ENCODE measurements around the gene POLR3GL. TPM values are rescaled to one million over a fixed set of nuclear protein-coding genes. Genes with fewer than 3 reads are reported as not detected.
"Not testable (repeated sequence)": the region's sequence is repeated elsewhere in the genome, so short reads cannot be mapped to it uniquely, and the experiment has no call there.

The POLR3GL gene
- 10 to 100 TPM; 12.8 to 13.7 TPM for polyA plus RNA-seq

- no peaks in the 10 kb centered on the region for H3K27me3 ChIP-seq (ENCODE audit: control insufficient read depth in 1 of 2, insufficient read depth in 2 of 2, low read length in 2 of 2)
- H3K9me3 ChIP-seq (ENCODE audit: control insufficient read depth in 2 of 2, insufficient read depth in 1 of 2, low read depth in 1 of 2, low read length in 1 of 2) = no peaks in the 10 kb centered on the region
- H3K36me3 ChIP-seq (ENCODE audit: control insufficient read depth in 2 of 2, insufficient read depth in 2 of 2, low read length in 1 of 2) = peaks cover 0 to 3% of the 10 kb centered on the region in 2 donors
- H3K4me3 ChIP-seq (ENCODE audit: low read depth in 1 of 2, low read length in 2 of 2) = peak within 1 kb of the TSS; percentile 64 to 74
- peaks cover 7 to 23% of the 10 kb centered on the region in 2 donors for H3K4me1 ChIP-seq (ENCODE audit: control insufficient read depth in 2 of 2, insufficient read depth in 2 of 2, low read length in 1 of 2)
- H3K27ac ChIP-seq (ENCODE audit: low read depth in 2 of 2, low read length in 1 of 2) = peak within 1 kb of the TSS; percentile 88 to 98
- WGBS, 2 donors = 0 to 1% methylated on average over 37 of the region's 37 CpGs
These were observed at the start of gene POLR3GL, which contains the start of gene ANKRD34A for GRCh38 chr1:145964328-145965118. Gene POLR3GL, plus strand, starts transcription at chr1:145964690. Its CDS starts 10,176 bp downstream, at chr1:145974866. Gene ANKRD34A, minus strand, starts transcription at chr1:145964575. Its CDS starts 2,816 bp downstream, at chr1:145961759.

- Histone ChIP-seq H3K4me3 (ENCODE audit: low read depth in 1 of 2, low read length in 2 of 2) (no peak overlapping the region), H3K27ac (ENCODE audit: low read depth in 2 of 2, low read length in 1 of 2) (no peak overlapping the region), H3K4me1 (ENCODE audit: control insufficient read depth in 2 of 2, insufficient read depth in 2 of 2, low read length in 1 of 2) (peaks cover 0 to 16% of the 10 kb centered on the region in 2 donors), H3K9me3 (ENCODE audit: control insufficient read depth in 2 of 2, insufficient read depth in 1 of 2, low read depth in 1 of 2, low read length in 1 of 2) (no peaks in the 10 kb centered on the region), H3K36me3 (ENCODE audit: control insufficient read depth in 2 of 2, insufficient read depth in 2 of 2, low read length in 1 of 2) (peaks cover 3 to 6% of the 10 kb centered on the region in 2 donors), H3K27me3 (ENCODE audit: control insufficient read depth in 1 of 2, insufficient read depth in 2 of 2, low read length in 2 of 2) (no peaks in the 10 kb centered on the region)
- 65 to 70% methylated on average over 5 of the region's 5 CpGs for WGBS, 2 donors
These were observed 47.7 kb upstream of the POLR3GL start for GRCh38 chr1:145916745-145917144.

GRCh38 chr1:145917595-145917994 lies 46.9 kb upstream of the POLR3GL start:
- peaks cover 0 to 16% of the 10 kb centered on the region in 2 donors for H3K4me1 ChIP-seq (ENCODE audit: control insufficient read depth in 2 of 2, insufficient read depth in 2 of 2, low read length in 1 of 2)
- no peaks in the 10 kb centered on the region for H3K36me3 ChIP-seq (ENCODE audit: control insufficient read depth in 2 of 2, insufficient read depth in 2 of 2, low read length in 1 of 2)
- peak overlapping the region; percentile 87 to 91 for H3K27ac ChIP-seq (ENCODE audit: low read depth in 2 of 2, low read length in 1 of 2)
- 55 to 65% methylated on average over 5 of the region's 5 CpGs for WGBS, 2 donors
- peak overlapping the region; percentile 93 to 95 for H3K4me3 ChIP-seq (ENCODE audit: low read depth in 1 of 2, low read length in 2 of 2)
- no peaks in the 10 kb centered on the region for H3K27me3 ChIP-seq (ENCODE audit: control insufficient read depth in 1 of 2, insufficient read depth in 2 of 2, low read length in 2 of 2)
- no peaks in the 10 kb centered on the region for H3K9me3 ChIP-seq (ENCODE audit: control insufficient read depth in 2 of 2, insufficient read depth in 1 of 2, low read depth in 1 of 2, low read length in 1 of 2)

- peak within 1 kb of the TSS; percentile 87 to 91 for H3K27ac ChIP-seq (ENCODE audit: low read depth in 2 of 2, low read length in 1 of 2)
- H3K4me1 ChIP-seq (ENCODE audit: control insufficient read depth in 2 of 2, insufficient read depth in 2 of 2, low read length in 1 of 2) = peaks cover 0 to 16% of the 10 kb centered on the region in 2 donors
- peak within 1 kb of the TSS; percentile 93 to 95 for H3K4me3 ChIP-seq (ENCODE audit: low read depth in 1 of 2, low read length in 2 of 2)
- WGBS, 2 donors = 0% methylated on average over 47 to 51 of the region's 51 CpGs
- no peaks in the 10 kb centered on the region for H3K27me3 ChIP-seq (ENCODE audit: control insufficient read depth in 1 of 2, insufficient read depth in 2 of 2, low read length in 2 of 2)
- H3K9me3 ChIP-seq (ENCODE audit: control insufficient read depth in 2 of 2, insufficient read depth in 1 of 2, low read depth in 1 of 2, low read length in 1 of 2) = no peaks in the 10 kb centered on the region
- no peaks in the 10 kb centered on the region for H3K36me3 ChIP-seq (ENCODE audit: control insufficient read depth in 2 of 2, insufficient read depth in 2 of 2, low read length in 1 of 2)
These were observed 46.1 kb upstream of the POLR3GL start, which contains the start of gene PEX11B for GRCh38 chr1:145918144-145918991. Gene PEX11B, minus strand, starts transcription at chr1:145918717. Its CDS starts 29 bp downstream, at chr1:145918688.

- WGBS, 2 donors = 4 to 7% methylated on average over 33 of the region's 33 CpGs
- H3K27ac ChIP-seq (ENCODE audit: low read depth in 2 of 2, low read length in 1 of 2) = peak overlapping the region; percentile 87 to 91
- no peaks in the 10 kb centered on the region for H3K36me3 ChIP-seq (ENCODE audit: control insufficient read depth in 2 of 2, insufficient read depth in 2 of 2, low read length in 1 of 2)
- no peaks in the 10 kb centered on the region for H3K27me3 ChIP-seq (ENCODE audit: control insufficient read depth in 1 of 2, insufficient read depth in 2 of 2, low read length in 2 of 2)
- peaks cover 0 to 16% of the 10 kb centered on the region in 2 donors for H3K4me1 ChIP-seq (ENCODE audit: control insufficient read depth in 2 of 2, insufficient read depth in 2 of 2, low read length in 1 of 2)
- H3K4me3 ChIP-seq (ENCODE audit: low read depth in 1 of 2, low read length in 2 of 2) = peak overlapping the region; percentile 93 to 95
- H3K9me3 ChIP-seq (ENCODE audit: control insufficient read depth in 2 of 2, insufficient read depth in 1 of 2, low read depth in 1 of 2, low read length in 1 of 2) = no peaks in the 10 kb centered on the region
These were observed 45.2 kb upstream of the POLR3GL start for GRCh38 chr1:145918992-145919939.

GRCh38 chr1:145920297-145920696 lies 44.2 kb upstream of the POLR3GL start:
- not testable (repeated sequence) for H3K36me3 ChIP-seq (ENCODE audit: control insufficient read depth in 2 of 2, insufficient read depth in 2 of 2, low read length in 1 of 2); H3K9me3 ChIP-seq (ENCODE audit: control insufficient read depth in 2 of 2, insufficient read depth in 1 of 2, low read depth in 1 of 2, low read length in 1 of 2); H3K4me3 ChIP-seq (ENCODE audit: low read depth in 1 of 2, low read length in 2 of 2); H3K27me3 ChIP-seq (ENCODE audit: control insufficient read depth in 1 of 2, insufficient read depth in 2 of 2, low read length in 2 of 2); H3K27ac ChIP-seq (ENCODE audit: low read depth in 2 of 2, low read length in 1 of 2)
- peaks cover 0 to 16% of the 10 kb centered on the region in 2 donors for H3K4me1 ChIP-seq (ENCODE audit: control insufficient read depth in 2 of 2, insufficient read depth in 2 of 2, low read length in 1 of 2)
- 87 to 89% methylated on average over 2 of the region's 4 CpGs for WGBS, 2 donors

GRCh38 chr1:145922266-145922665 lies 42.2 kb upstream of the POLR3GL start:
- no peak overlapping the region for H3K4me3 ChIP-seq (ENCODE audit: low read depth in 1 of 2, low read length in 2 of 2)
- H3K36me3 ChIP-seq (ENCODE audit: control insufficient read depth in 2 of 2, insufficient read depth in 2 of 2, low read length in 1 of 2) = no peaks in the 10 kb centered on the region
- no peak overlapping the region for H3K27ac ChIP-seq (ENCODE audit: low read depth in 2 of 2, low read length in 1 of 2)
- no peaks in the 10 kb centered on the region for H3K9me3 ChIP-seq (ENCODE audit: control insufficient read depth in 2 of 2, insufficient read depth in 1 of 2, low read depth in 1 of 2, low read length in 1 of 2)
- no peaks in the 10 kb centered on the region for H3K27me3 ChIP-seq (ENCODE audit: control insufficient read depth in 1 of 2, insufficient read depth in 2 of 2, low read length in 2 of 2)
- WGBS, 2 donors = 75 to 82% methylated on average over 2 of the region's 2 CpGs
- H3K4me1 ChIP-seq (ENCODE audit: control insufficient read depth in 2 of 2, insufficient read depth in 2 of 2, low read length in 1 of 2) = peaks cover 0 to 14% of the 10 kb centered on the region in 2 donors

GRCh38 chr1:145926686-145927062 lies 37.8 kb upstream of the POLR3GL start:
- H3K4me3 ChIP-seq (ENCODE audit: low read depth in 1 of 2, low read length in 2 of 2) = peak overlapping the region; percentile 69 to 94
- H3K27me3 ChIP-seq (ENCODE audit: control insufficient read depth in 1 of 2, insufficient read depth in 2 of 2, low read length in 2 of 2) = no peaks in the 10 kb centered on the region
- 5 to 6% methylated on average over 19 of the region's 19 CpGs for WGBS, 2 donors
- no peaks in the 10 kb centered on the region for H3K36me3 ChIP-seq (ENCODE audit: control insufficient read depth in 2 of 2, insufficient read depth in 2 of 2, low read length in 1 of 2)
- H3K9me3 ChIP-seq (ENCODE audit: control insufficient read depth in 2 of 2, insufficient read depth in 1 of 2, low read depth in 1 of 2, low read length in 1 of 2) = no peaks in the 10 kb centered on the region
- peak overlapping the region; percentile 93 to 98 for H3K27ac ChIP-seq (ENCODE audit: low read depth in 2 of 2, low read length in 1 of 2)
- no peaks in the 10 kb centered on the region for H3K4me1 ChIP-seq (ENCODE audit: control insufficient read depth in 2 of 2, insufficient read depth in 2 of 2, low read length in 1 of 2)
